ENCODE measurements around the gene BRME1.

BRME1 gene

DNA sequence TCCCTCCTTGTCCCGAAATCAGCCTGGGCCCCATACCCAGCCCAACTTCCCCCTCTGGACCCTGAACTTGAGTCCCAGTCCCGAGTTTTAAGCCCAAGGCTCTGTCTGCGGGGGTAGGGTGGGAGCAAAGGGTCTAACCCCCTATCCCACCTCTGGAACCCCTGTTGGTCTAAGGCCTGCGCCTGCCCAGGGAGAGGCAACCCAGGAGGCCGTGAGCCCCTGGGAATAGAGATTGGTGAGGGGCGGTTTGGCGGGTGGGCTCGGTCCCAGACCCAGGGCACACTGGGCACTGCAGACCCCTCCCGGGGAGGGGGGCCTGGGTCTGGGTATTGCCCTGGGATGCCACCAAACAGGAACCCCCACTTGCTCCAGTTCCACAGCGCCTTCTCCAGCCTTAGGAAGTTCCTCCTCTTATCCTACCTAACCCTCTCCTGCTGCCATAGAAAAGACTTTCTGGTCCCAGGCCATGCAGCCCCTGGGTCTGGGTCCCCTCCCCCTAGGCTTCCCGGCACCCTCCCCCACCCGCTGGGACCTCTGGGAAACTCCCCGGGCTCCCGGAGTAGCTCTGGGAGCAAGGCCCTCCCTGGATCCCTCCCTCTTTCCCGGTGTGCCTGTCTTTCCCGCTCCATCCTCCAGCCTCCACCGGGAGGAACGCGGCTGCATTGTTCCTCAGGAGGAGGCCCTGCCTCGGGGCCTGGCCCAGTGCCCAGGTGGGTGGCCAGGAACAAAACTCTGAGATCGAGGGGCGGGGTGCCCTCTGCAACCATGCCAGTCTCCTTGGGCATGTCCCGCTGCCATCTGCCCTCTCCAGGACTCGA is 62.6 kb downstream of the BRME1 start:
- H3K27ac ChIP-seq = peak overlapping the region; percentile 44; the same call in 1 of the 2 replicates
- H3K9me3 ChIP-seq (ENCODE audit: severe bottlenecking) = no peaks in the 10 kb centered on the region
- H3K4me3 ChIP-seq (ENCODE audit: low read depth, low read length) = peak overlapping the region; percentile 60
- H3K27me3 ChIP-seq (ENCODE audit: insufficient read depth, low read depth, severe bottlenecking) = no peaks in the 10 kb centered on the region
- H3K36me3 ChIP-seq = no peaks in the 10 kb centered on the region
- DNase-seq = peak; percentile 45
- TF ChIP-seq, protein P1, sequence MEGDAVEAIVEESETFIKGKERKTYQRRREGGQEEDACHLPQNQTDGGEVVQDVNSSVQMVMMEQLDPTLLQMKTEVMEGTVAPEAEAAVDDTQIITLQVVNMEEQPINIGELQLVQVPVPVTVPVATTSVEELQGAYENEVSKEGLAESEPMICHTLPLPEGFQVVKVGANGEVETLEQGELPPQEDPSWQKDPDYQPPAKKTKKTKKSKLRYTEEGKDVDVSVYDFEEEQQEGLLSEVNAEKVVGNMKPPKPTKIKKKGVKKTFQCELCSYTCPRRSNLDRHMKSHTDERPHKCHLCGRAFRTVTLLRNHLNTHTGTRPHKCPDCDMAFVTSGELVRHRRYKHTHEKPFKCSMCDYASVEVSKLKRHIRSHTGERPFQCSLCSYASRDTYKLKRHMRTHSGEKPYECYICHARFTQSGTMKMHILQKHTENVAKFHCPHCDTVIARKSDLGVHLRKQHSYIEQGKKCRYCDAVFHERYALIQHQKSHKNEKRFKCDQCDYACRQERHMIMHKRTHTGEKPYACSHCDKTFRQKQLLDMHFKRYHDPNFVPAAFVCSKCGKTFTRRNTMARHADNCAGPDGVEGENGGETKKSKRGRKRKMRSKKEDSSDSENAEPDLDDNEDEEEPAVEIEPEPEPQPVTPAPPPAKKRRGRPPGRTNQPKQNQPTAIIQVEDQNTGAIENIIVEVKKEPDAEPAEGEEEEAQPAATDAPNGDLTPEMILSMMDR (IDR thresholded peaks at IDR 0.05; ENCODE audit: low read depth, low read length) = no peak

DNA sequence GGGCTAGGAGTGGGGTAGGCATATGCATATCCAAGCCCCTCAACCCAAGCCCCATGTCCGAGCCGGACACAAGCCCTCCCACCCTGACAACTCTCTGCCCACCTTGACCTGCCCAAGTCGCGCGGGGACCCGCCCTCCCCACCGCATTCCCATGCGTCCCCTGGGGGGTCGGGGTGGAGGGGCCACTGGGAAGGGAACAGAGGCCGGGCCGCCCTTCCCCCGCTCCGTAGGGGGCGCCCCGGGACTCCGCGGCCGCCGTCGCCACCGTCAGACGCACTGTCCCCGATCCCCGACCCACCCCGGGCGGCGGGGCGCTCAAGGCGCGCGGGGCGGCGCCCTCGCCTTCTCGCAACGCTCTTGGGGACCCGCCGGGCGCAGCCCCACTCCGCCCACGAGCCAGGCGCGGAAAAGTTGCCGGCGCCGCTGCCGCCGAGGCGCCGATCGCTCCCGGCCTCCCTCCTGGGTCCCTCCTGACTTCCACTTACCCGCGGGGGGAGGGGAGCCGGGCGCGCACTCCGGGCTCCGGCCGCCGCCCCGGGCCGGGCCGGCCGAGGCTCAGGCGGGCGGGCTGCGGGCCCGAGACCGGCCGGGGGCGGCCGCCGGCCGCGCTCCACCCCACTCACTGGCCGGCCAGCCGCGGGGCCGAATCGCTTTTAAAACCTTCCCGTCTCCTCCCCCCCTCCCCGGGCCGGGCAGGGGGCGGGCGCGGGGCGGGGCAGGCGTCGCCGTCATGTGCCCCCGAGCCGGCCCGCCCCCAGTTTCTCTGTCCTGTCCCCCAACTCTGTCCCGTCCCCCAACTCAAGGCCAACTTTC is 63.4 kb downstream of the BRME1 start:
- Histone ChIP-seq H3K27me3 (ENCODE audit: insufficient read depth, low read depth, severe bottlenecking) (no peaks in the 10 kb centered on the region), H3K36me3 (no peaks in the 10 kb centered on the region), H3K27ac (peak overlapping the region; percentile 70), H3K9me3 (ENCODE audit: severe bottlenecking) (no peaks in the 10 kb centered on the region), H3K4me3 (ENCODE audit: low read depth, low read length) (peak overlapping the region; percentile 60)
- TF ChIP-seq, protein P1 (IDR thresholded peaks at IDR 0.05; ENCODE audit: low read depth, low read length) = 0 out of 2 replicates have a peak, but pooled peaks have one; percentile 25
- peak; percentile 62 for DNase-seq

DNA sequence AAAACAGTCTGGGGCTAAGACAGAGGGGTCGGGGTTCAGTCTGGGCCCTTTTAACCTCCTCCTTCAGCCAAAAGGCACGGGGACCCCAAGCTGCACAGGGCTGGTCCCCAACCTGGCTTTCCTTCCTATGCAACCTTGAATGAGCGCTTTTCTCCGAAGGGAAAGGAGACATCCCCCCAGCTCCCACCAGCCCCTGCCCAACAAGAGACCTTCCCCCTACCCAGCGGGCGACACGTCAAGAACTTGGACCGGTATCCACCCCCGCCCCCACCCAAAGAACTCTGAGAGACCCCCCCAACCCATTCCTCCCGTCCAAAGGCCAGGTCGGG is 64.0 kb downstream of the BRME1 start:
- Histone ChIP-seq H3K4me3 (ENCODE audit: low read depth, low read length) (peak overlapping the region; percentile 60), H3K36me3 (no peaks in the 10 kb centered on the region), H3K9me3 (ENCODE audit: severe bottlenecking) (no peaks in the 10 kb centered on the region), H3K27me3 (ENCODE audit: insufficient read depth, low read depth, severe bottlenecking) (no peaks in the 10 kb centered on the region), H3K27ac (no peak overlapping the region)
- no peak for DNase-seq
- TF ChIP-seq, protein P1 (IDR thresholded peaks at IDR 0.05; ENCODE audit: low read depth, low read length) = no peak

DNA sequence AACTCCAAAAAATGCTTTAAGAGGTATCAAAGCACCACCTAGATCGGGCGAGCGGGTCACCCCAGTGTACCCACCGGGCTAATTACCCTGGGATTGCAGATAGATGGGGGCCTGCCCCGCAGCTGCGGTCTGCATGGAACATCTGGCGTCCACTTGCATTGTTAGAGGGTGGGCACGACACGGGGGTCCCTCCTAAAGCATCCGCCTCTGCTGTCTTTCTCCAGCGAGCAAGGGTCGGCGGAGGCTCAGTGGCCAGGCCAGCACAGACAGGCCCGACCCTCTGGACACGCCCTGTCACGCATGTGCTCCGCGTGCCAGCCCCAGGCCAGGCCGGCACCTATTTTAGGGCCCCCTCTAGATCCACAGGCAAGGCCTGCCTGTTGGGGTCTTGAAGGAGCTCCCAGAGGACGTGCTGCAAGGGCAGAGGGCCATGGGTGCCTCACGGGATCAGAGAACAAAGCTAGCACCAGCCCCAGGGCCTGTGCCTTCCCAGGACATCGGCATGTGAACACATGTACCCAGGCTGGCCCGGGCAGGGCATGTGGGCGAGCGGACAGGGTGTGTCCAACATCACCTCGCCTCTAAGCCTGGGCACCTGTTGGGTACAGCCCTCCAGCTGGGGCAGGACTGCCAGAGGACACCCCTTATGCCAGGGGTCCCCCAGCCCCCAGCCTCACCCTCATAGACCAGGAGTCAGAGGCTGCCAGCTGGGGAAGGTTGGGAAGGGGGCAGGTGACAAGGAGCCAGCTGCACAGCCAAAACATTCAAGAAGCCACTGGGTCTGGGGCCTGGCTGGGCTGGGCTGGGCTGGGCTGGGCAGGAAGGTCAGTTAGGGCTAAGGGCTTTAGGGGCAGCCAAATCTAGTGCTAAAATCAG is 64.6 kb downstream of the BRME1 start:
- TF ChIP-seq, protein P1 (IDR thresholded peaks at IDR 0.05; ENCODE audit: low read depth, low read length) = no peak
- no peaks in the 10 kb centered on the region for H3K36me3 ChIP-seq
- H3K4me3 ChIP-seq (ENCODE audit: low read depth, low read length) = no peak overlapping the region
- no peaks in the 10 kb centered on the region for H3K9me3 ChIP-seq (ENCODE audit: severe bottlenecking)
- no peaks in the 10 kb centered on the region for H3K27me3 ChIP-seq (ENCODE audit: insufficient read depth, low read depth, severe bottlenecking)
- no peak for DNase-seq
- no peak overlapping the region for H3K27ac ChIP-seq

DNA sequence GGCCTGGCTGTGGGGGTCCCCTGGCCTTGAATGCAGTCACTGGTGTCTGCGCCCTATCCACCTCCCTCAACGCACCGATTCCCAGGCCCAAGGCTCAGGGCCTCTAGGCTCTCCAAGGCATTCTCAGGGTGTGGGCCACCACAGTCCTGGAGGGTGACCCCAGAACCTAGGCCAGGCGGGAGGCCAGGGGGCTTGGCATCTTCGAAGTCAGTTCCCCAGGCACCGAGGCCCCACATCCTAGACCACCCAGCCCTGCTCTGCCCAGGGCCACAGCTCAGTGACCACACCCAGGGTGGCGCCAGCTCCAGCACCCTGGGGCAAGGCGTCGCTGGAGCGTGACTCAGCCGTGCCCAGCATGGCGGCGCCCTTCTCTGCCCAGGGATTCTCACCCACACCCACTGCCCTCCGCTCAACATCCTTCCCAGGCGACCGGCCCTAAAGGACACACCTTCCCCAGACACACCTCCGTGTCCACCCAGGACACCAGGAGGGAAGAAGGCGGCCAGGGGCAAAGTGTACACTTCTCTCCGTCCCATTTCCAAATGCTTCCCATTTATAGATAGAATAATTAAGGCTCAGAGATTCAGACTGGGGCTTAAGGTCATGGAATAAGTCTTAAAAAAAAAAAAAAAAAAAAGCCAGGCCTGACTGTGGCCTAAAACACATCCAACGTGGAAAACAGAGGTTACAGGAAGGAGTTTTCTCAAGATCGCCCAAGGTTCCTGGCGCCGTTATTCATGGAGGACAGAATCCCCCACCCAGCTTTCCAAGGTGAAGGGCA is 65.4 kb downstream of the BRME1 start:
- DNase-seq = no peak
- Histone ChIP-seq H3K9me3 (ENCODE audit: severe bottlenecking) (no peaks in the 10 kb centered on the region), H3K27me3 (ENCODE audit: insufficient read depth, low read depth, severe bottlenecking) (no peaks in the 10 kb centered on the region), H3K27ac (no peak overlapping the region), H3K4me3 (ENCODE audit: low read depth, low read length) (no peak overlapping the region), H3K36me3 (no peaks in the 10 kb centered on the region)
- TF ChIP-seq, protein P1 (IDR thresholded peaks at IDR 0.05; ENCODE audit: low read depth, low read length) = no peak

Data from WERI-Rb-1 (cell line).